ENCODE results near the gene ZCCHC17.

ZCCHC17 gene

GRCh38 chr1:31308036-31308435, 11.2 kb downstream of the ZCCHC17 start:
- DNase-seq: no peak

DNA sequence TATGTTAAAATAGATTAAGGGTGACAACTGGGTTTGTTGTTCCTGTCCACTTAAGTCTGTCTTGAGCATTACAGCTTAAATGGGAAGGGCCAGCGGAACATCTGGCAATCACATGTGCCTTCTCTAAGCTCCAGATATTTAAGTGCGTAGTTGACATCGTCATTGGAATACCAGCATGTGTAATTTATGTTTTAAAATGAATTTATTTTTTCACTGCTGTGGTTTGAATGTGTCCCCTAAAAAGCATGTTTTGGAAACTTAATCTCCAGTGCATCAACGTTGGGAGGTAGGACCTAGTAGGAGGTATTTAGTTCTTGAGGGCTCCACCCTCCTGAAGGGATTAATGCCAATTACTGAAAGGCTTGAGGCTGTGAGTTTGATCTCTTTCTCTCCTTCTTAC, 13.4 kb downstream of the ZCCHC17 start:
- DNase-seq: no peak

DNA sequence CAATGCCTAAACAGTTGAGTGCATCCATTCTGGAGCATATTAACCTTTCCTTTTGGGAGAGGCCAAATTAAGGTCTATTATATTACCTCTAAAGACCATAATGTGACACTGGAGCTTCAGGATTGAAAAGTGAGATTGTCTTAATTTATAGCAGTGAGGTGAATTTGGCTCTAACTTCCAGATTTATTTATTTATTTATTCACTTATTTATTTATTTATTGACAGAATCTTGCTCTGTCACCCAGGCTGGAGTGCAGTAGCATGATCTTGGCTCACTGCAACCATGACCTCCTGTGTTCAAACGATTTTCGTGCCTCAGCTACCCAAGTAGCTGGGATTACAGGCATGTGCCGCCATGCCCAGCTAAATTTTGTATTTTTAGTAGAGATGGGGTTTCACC, 19.1 kb downstream of the ZCCHC17 start:
- DNase-seq: no peak

- DNase-seq: no peak
Observed at GRCh38 chr1:31318146-31318545, 21.3 kb downstream of the ZCCHC17 start.

- no peak for DNase-seq
Observed at GRCh38 chr1:31324093-31324492, 27.3 kb downstream of the ZCCHC17 start.

GRCh38 chr1:31324992-31325391, 28.2 kb downstream of the ZCCHC17 start:
- no peak for DNase-seq

GRCh38 chr1:31326461-31326860, 29.6 kb downstream of the ZCCHC17 start:
- no peak for DNase-seq

- no peak for DNase-seq
Observed at GRCh38 chr1:31327381-31327780, 30.5 kb downstream of the ZCCHC17 start.

- DNase-seq: peak; percentile 61
Observed at GRCh38 chr1:31335007-31335406, 38.2 kb downstream of the ZCCHC17 start.

GRCh38 chr1:31336687-31337467, 40.0 kb downstream of the ZCCHC17 start:
- no peak for DNase-seq

DNA sequence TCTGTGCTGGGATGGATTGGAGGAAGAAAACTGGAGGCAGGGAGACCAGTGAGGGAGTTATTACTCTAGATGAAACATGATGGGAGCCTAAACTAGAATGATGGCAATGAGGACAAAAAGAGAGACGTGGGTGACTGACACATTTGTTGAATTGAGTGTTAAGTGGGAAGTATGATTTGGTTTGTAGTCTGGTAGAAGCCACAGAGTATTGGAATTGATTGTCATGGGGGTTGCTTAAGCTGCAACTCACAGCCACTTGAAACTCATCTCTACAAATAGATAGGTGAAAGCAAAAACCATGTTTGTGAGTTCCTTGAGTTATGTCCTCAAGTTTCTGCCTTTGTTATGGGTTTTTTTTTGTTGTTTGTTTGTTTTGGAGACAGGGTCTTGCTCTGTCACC, 47.7 kb downstream of the ZCCHC17 start:
- no peak for DNase-seq

DNA sequence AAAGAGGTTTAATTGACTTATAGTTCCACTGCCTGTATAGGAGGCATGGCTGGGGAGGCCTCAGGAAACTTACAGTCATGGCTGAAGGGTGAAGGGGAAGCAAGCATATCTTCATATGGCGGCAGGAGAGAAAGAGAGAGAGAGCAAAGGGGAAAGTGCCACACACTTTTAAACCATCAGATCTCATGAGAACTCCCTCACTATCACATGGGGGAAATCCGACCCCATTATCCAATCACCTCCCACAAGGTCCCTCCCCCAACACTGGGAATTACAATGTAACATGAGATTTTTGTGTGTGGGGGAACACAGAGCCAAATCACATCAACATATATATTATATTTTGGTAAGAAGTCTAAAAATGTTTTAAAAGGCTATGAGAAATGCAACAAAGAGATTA, 48.8 kb downstream of the ZCCHC17 start:
- no peak for DNase-seq

- no peak for DNase-seq
Observed at GRCh38 chr1:31346785-31347184, 50.0 kb downstream of the ZCCHC17 start.

- DNase-seq: no peak
Observed at GRCh38 chr1:31348449-31348848, 51.6 kb downstream of the ZCCHC17 start.

GRCh38 chr1:31354283-31354682, 57.5 kb downstream of the ZCCHC17 start:
- no peak for DNase-seq

DNA sequence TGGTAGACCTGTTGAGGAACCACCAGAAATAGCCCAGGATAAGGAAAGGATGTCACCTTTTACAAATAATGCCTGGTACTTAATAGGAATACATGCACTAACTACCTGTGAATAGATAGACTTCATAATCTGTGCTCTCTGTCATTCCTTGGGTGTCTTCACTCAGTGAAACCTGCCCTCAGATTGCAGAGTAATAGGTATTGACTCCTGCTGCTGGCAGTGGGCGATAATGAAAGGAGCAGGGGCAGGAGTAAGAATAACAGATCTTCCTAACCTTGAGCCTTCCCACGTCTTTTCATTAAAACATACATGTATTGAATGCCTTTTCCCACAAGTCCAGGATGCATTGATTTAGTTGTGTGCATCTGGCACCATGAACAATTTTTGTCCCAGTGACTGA, 59.6 kb downstream of the ZCCHC17 start:
- DNase-seq: no peak

GRCh38 chr1:31361607-31362006, 64.8 kb downstream of the ZCCHC17 start:
- no peak for DNase-seq

DNA sequence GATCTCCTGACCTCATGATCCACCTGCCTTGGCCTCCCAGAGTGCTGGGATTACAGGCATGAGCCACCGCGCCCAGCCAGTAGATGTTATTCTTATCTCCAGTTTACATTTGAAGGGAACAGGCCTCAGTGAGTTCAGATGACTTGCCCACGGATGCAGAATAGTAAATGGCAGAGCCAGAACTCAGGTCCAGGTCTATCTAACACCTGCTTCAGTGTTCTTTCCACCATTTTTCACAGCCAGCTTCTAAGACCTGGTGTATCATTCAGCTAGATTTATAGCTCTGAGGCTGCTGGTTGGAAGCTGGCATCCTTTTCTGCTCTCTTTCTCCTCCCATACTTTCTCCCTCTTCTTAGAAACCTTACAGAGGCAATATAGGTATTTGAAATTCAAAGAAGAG, 65.2 kb downstream of the ZCCHC17 start:
- no peak for DNase-seq

- DNase-seq: no peak
Observed at GRCh38 chr1:31364561-31365250, 67.9 kb downstream of the ZCCHC17 start.

DNA sequence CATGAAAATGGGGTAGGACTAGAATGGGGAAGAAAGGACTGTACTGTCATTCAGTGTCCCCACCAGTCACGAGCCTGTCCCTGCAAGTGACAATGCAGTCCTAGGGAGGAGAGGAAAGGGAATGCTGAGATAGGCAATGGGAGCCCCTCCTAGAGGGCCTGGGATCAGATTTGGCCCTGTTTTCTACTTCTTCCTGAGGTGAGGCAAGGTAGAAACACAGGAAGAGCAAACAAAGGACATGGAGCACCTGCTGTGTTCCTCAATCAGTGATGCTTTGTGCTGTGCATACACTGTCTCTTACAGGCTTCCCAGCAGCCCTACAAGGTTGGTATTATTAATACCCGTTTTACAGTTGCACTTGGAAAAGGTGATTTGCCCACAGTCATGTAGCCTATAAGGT, 70.0 kb downstream of the ZCCHC17 start:
- DNase-seq: no peak

- DNase-seq: no peak
Observed at GRCh38 chr1:31368611-31369107, 71.8 kb downstream of the ZCCHC17 start.

DNA sequence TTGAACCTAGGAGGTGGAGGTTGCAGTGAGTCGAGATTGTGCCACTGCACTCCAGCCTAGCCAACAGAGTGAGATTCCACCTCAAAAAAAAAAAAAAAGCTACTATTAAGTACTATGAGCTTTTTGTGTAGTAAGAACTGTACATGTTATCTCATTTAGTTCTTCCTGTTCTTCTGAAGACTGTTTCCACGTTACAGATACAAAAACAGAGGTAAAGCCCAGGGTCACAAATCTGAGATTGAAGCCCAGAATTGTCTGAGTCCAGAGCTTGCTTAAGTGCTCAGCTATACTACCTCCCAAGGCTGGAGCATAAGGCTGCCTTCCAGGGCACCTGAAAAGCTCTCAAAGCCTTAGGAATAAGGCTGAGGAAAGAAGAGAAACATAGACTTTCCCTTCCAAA, 73.2 kb downstream of the ZCCHC17 start:
- DNase-seq: no peak

GRCh38 chr1:31370565-31370964, 73.7 kb downstream of the ZCCHC17 start:
- DNase-seq: no peak
